H1 (cell line): ENCODE data around the gene PEX3. TPM values are rescaled to one million over a fixed set of nuclear protein-coding genes. Genes with fewer than 3 reads are reported as not detected.

Experiments used
- CTCF ChIA-PET: fragments of 300-600 bp; sonication (Branson Sonifier 250); formaldehyde crosslinking; loops from one replicate; lab custom pipeline; 2021; ENCODE audit not compliant: partially characterized antibody; lab: Charles Lee
- POLR2A ChIA-PET: fragments of 300-600 bp; sonication (Branson Sonifier 250); formaldehyde crosslinking; loops from one replicate; lab custom pipeline; 2021; ENCODE audit warnings: inconsistent platforms; ENCODE audit not compliant: partially characterized antibody; lab: Charles Lee
- DNase-seq, 2 experiments: peaks; one replicate each; pipeline versions ENCODE4 v3.0.0 to v3.0.0-alpha.2; 2010 to 2022; ENCODE audit warnings: low spot score in 2 of 2, low read depth in 1 of 2, mixed read lengths in 1 of 2
- FAIRE-seq: peaks from 2 replicates; lab custom pipeline; 2011; peaks lifted over from hg19 to GRCh38; lab: Jason Lieb, UNC
- H2AFZ ChIP-seq: 2 replicates; pipeline ENCODE4 v1.8.1; 2012; ENCODE audit warnings: low read length, inconsistent platforms
- H2AK5ac ChIP-seq: 2 replicates; pipeline ENCODE4 v1.6.1; 2013; ENCODE audit warnings: low read depth, low read length
- H2BK120ac ChIP-seq: replicated peaks from 2 replicates; pipeline ENCODE3; 2013; ENCODE audit warnings: low read depth, low read length, inconsistent platforms
- H2BK12ac ChIP-seq: 2 replicates; pipeline ENCODE4 v1.6.1; 2013; ENCODE audit warnings: low read depth, low read length
- H2BK15ac ChIP-seq: 2 replicates; pipeline ENCODE4 v1.6.1; 2013; ENCODE audit warnings: low read length
- H2BK20ac ChIP-seq: 2 replicates; pipeline ENCODE4 v1.6.1; 2013; ENCODE audit warnings: low read length
- H2BK5ac ChIP-seq: 2 replicates; pipeline ENCODE4 v1.6.1; 2013; ENCODE audit warnings: low read depth, low read length
- H3K14ac ChIP-seq: 2 replicates; pipeline ENCODE4 v1.6.1; 2013; ENCODE audit warnings: inconsistent platforms; ENCODE audit not compliant: insufficient read length
- H3K18ac ChIP-seq: 2 replicates; pipeline ENCODE4 v1.6.1; 2013; ENCODE audit warnings: low read length; ENCODE audit errors: extremely low read depth
- H3K23ac ChIP-seq: 2 replicates; pipeline ENCODE4 v1.6.1; 2013; ENCODE audit warnings: inconsistent platforms; ENCODE audit not compliant: insufficient read length
- H3K23me2 ChIP-seq: 2 replicates; pipeline ENCODE4 v1.6.1; 2013; ENCODE audit warnings: low read depth, low read length
- H3K27ac ChIP-seq: 2 replicates; pipeline ENCODE4 v1.6.1; 2011; ENCODE audit warnings: low read depth, low read length, inconsistent platforms
- H3K27me3 ChIP-seq, 4 experiments: replicated peaks in 1 of 4; 1 replicate in 1 of 4; 2 replicates in 3 of 4; pipeline versions ENCODE4 v1.6.1 to v1.8.1; 2011 to 2013; ENCODE audit warnings: low read length in 3 of 4, mild to moderate bottlenecking in 3 of 4, inconsistent platforms in 2 of 4, mixed read lengths in 2 of 4, moderate library complexity in 1 of 4; ENCODE audit not compliant: control insufficient read depth in 3 of 4, insufficient read depth in 3 of 4; ENCODE audit errors: extremely low read depth in 1 of 4
- H3K36me3 ChIP-seq, 4 experiments: 2 replicates each; pipeline versions ENCODE4 v1.6.1 to v1.8.1; 2011 to 2013; ENCODE audit warnings: mild to moderate bottlenecking in 4 of 4, low read length in 3 of 4, moderate library complexity in 2 of 4, control low read depth in 1 of 4, inconsistent platforms in 1 of 4; ENCODE audit not compliant: insufficient read depth in 4 of 4, control insufficient read depth in 2 of 4
- H3K4ac ChIP-seq: replicated peaks from 2 replicates; pipeline ENCODE3; 2013; ENCODE audit warnings: low read length, low read depth, mixed read lengths, inconsistent platforms; ENCODE audit not compliant: insufficient read length
- H3K4me1 ChIP-seq, 4 experiments: replicated peaks in 1 of 4; 1 replicate in 1 of 4; 2 replicates in 3 of 4; pipeline versions ENCODE4 v1.6.1 to v1.8.1; 2011 to 2013; ENCODE audit warnings: low read length in 3 of 4, inconsistent platforms in 2 of 4, mixed read lengths in 1 of 4; ENCODE audit not compliant: insufficient read depth in 4 of 4, control insufficient read depth in 3 of 4
- H3K4me2 ChIP-seq, 2 experiments: 2 replicates each; pipeline versions ENCODE4 v1.6.1 to v1.8.1; 2011 to 2013; ENCODE audit warnings: low read depth in 2 of 2, low read length in 2 of 2, control low read depth in 1 of 2, inconsistent platforms in 1 of 2, mild to moderate bottlenecking in 1 of 2; ENCODE audit not compliant: insufficient read depth in 1 of 2
- H3K4me3 ChIP-seq, 4 experiments: fragments of 200-600, 300-600 bp in 1 of 4; sonication (generic), shearing (Covaris generic), sonication (Bioruptor Twin) in 1 of 4; 2 replicates each; pipeline versions ENCODE4 v1.5.1 to v1.8.1; 2011 to 2016; ENCODE audit warnings: low read length in 4 of 4, low read depth in 3 of 4, control low read depth in 2 of 4, inconsistent platforms in 2 of 4, mild to moderate bottlenecking in 2 of 4, mixed read lengths in 1 of 4, moderate library complexity in 1 of 4; ENCODE audit not compliant: insufficient read depth in 2 of 4; ENCODE audit errors: extremely low read depth in 1 of 4
- H3K56ac ChIP-seq: replicated peaks from 2 replicates; pipeline ENCODE3; 2013; ENCODE audit warnings: low read depth, mild to moderate bottlenecking, mixed read lengths, low read length, inconsistent platforms; ENCODE audit not compliant: insufficient read length
- H3K79me1 ChIP-seq: 2 replicates; pipeline ENCODE4 v1.6.1; 2013; ENCODE audit warnings: low read depth, low read length, control low read depth
- H3K79me2 ChIP-seq, 2 experiments: 2 replicates each; pipeline versions ENCODE4 v1.6.1 to v1.8.1; 2012 to 2013; ENCODE audit warnings: low read length in 2 of 2, mild to moderate bottlenecking in 2 of 2, inconsistent platforms in 1 of 2; ENCODE audit not compliant: insufficient read depth in 2 of 2, control insufficient read depth in 1 of 2
- H3K9ac ChIP-seq, 4 experiments: replicated peaks in 1 of 4; 1 replicate in 1 of 4; 2 replicates in 3 of 4; pipeline versions ENCODE4 v1.6.1 to v1.8.1; 2011 to 2013; ENCODE audit warnings: low read depth in 3 of 4, low read length in 3 of 4, control low read depth in 2 of 4, mild to moderate bottlenecking in 2 of 4, moderate library complexity in 2 of 4, inconsistent platforms in 1 of 4; ENCODE audit errors: extremely low read depth in 1 of 4
- H3K9me3 ChIP-seq, 2 experiments: 2 replicates each; pipeline versions ENCODE4 v1.6.1 to v1.8.1; 2012 to 2013; ENCODE audit warnings: mild to moderate bottlenecking in 2 of 2, moderate library complexity in 2 of 2, control low read depth in 1 of 2, inconsistent platforms in 1 of 2, low read depth in 1 of 2, low read length in 1 of 2, mixed read lengths in 1 of 2; ENCODE audit not compliant: insufficient read depth in 2 of 2
- H4K20me1 ChIP-seq, 2 experiments: replicated peaks in 1 of 2; 2 replicates each; pipeline versions ENCODE3 to v1.8.1; 2011 to 2013; ENCODE audit warnings: inconsistent platforms in 2 of 2, low read length in 2 of 2, mild to moderate bottlenecking in 1 of 2; ENCODE audit not compliant: insufficient read depth in 2 of 2, control insufficient read depth in 1 of 2
- H4K5ac ChIP-seq: 2 replicates; pipeline ENCODE4 v1.6.1; 2013; ENCODE audit warnings: low read length, low read depth, mixed read lengths, inconsistent platforms; ENCODE audit not compliant: insufficient read length
- H4K8ac ChIP-seq: 2 replicates; pipeline ENCODE4 v1.8.0; 2013; ENCODE audit warnings: mild to moderate bottlenecking, moderate library complexity, low read length, inconsistent platforms; ENCODE audit not compliant: insufficient read depth; ENCODE audit errors: extremely low read depth
- H4K91ac ChIP-seq: replicated peaks from 2 replicates; pipeline ENCODE3; 2013; ENCODE audit warnings: low read length, mixed read lengths, inconsistent platforms; ENCODE audit not compliant: insufficient read length
- ATF2 ChIP-seq: IDR thresholded peaks from 2 replicates; pipeline ENCODE4 v1.6.1; 2012; ENCODE audit warnings: low read length, inconsistent platforms
- ATF3 ChIP-seq: IDR thresholded peaks from 2 replicates; pipeline ENCODE4 v1.6.1; 2011; ENCODE audit warnings: low read depth, mild to moderate bottlenecking, low read length; ENCODE audit not compliant: insufficient read depth
- CBX8 ChIP-seq: fragments of 300-800, 300-1000 bp; sonication (generic); IDR thresholded peaks from 2 replicates; pipeline ENCODE4 v1.7.1; 2016; ENCODE audit warnings: low read depth, low read length, borderline replicate concordance
- FOSL1 ChIP-seq: IDR thresholded peaks from 2 replicates; pipeline ENCODE4 v1.6.1; 2011; ENCODE audit warnings: mild to moderate bottlenecking, low read depth, low read length, moderate library complexity; ENCODE audit not compliant: insufficient read depth
- JUN ChIP-seq: IDR thresholded peaks from 2 replicates; pipeline ENCODE4 v1.6.1; 2011; ENCODE audit warnings: low read depth, mild to moderate bottlenecking, improper control_type of control experiment, low read length
- NRF1 ChIP-seq: IDR thresholded peaks from 2 replicates; pipeline ENCODE4 v1.6.1; 2011; ENCODE audit warnings: mild to moderate bottlenecking, low read depth, low read length, improper control_type of control experiment
- PHF8 ChIP-seq: fragments of 200-600 bp; sonication (generic); conservative IDR thresholded peaks from 2 replicates; pipeline ENCODE4 v1.7.1; 2012; ENCODE audit warnings: low read depth, mild to moderate bottlenecking, inconsistent platforms, low read length, moderate library complexity
- RAD21 ChIP-seq, 2 experiments: IDR thresholded peaks in 1 of 2; conservative IDR thresholded peaks in 1 of 2; 2 replicates each; pipeline ENCODE4 v1.6.1; 2011; ENCODE audit warnings: low read depth in 2 of 2, low read length in 2 of 2, improper control_type of control experiment in 1 of 2, inconsistent platforms in 1 of 2, mild to moderate bottlenecking in 1 of 2, moderate library complexity in 1 of 2
- WGBS, 2 experiments: shearing (Covaris generic) in 1 of 2; methylation state at CpG; one replicate each; pipeline versions ENCODE4 v1.1.6 to v1.1.7; 2013 to 2015; ENCODE audit warnings: low lambda C conversion rate in 2 of 2, mixed read lengths in 2 of 2, inconsistent platforms in 1 of 2, low coverage in 1 of 2, missing lambda C conversion rate in 1 of 2; ENCODE audit not compliant: insufficient replicate concordance in 2 of 2, insufficient coverage in 1 of 2, insufficient read length in 1 of 2; ENCODE audit errors: extremely low coverage in 1 of 2, missing lambda C conversion rate in 1 of 2; 5-methylcytosine and 5-hydroxymethylcytosine counted together
- polyA plus RNA-seq, 7 experiments: library from polyadenylated mRNA; depleted of rRNA in 3 of 7; stranded (reverse) in 5 of 7; unstranded in 2 of 7; fragments of >200 nt in 5 of 7; fragments of 200-250 nt in 2 of 7; gene quantifications; 1 replicate in 5 of 7; 2 replicates in 1 of 7; 4 replicates in 1 of 7; pipeline versions ENCODE4 v1.2.1 to v1.2.3, GENCODE V29; 2011 to 2013; ENCODE audit warnings: missing spikeins in 2 of 7, mixed read lengths in 2 of 7
- total RNA-seq: library from RNA; stranded (reverse); fragmentation: NEBNext Ultra II Directional; extraction: Animal tissue kit (Norgen Biotek cat#: 25700); gene quantifications from 2 replicates; pipeline ENCODE4 v1.2.1, GENCODE V29; 2021

The PEX3 gene
- total and polyA plus RNA-seq, 2 of the 8 experiments (the other 6 are each of a cell fraction or from before 2014, with no cell fraction given): 8.0 to 16.8 TPM

GRCh38 chr6:143535189-143535614, 84.6 kb downstream of the PEX3 start:
- H2BK12ac ChIP-seq: no peak overlapping the region
- DNase-seq: no peak
- no peaks in the 10 kb centered on the region for H3K79me1 ChIP-seq
- H3K79me2 ChIP-seq: no peaks in the 10 kb centered on the region
- H3K23ac ChIP-seq: no peak overlapping the region
- H3K27ac ChIP-seq: no peak overlapping the region
- ChIA-PET CTCF (interaction anchor here (1.2 to 9.9 kb wide), 5 partner anchors 12 to 40 kb away, joined by 3 to 77 read pairs (median 5); partner anchors contain the start of gene FUCA2), POLR2A (interaction anchor here (3.6 kb wide), 1 partner anchor 23 kb away, joined by 24 read pairs; the partner anchor contains the start of gene FUCA2)
- peaks cover 2 to 30% (median 22%) of the 10 kb centered on the region in 4 experiments for H3K27me3 ChIP-seq
- no peaks in the 10 kb centered on the region for H3K9me3 ChIP-seq
- H2AK5ac ChIP-seq: no peak overlapping the region
- no peak overlapping the region for H4K91ac ChIP-seq
- H3K9ac ChIP-seq: no peak overlapping the region
- H3K4me2 ChIP-seq: no peak overlapping the region
- H4K5ac ChIP-seq: no peak overlapping the region
- no peak overlapping the region for H2BK20ac ChIP-seq
- H2BK5ac ChIP-seq: no peak overlapping the region
- H4K8ac ChIP-seq: no peak overlapping the region
- TF ChIP-seq ATF2 (no peak), FOSL1 (no peak), JUN (no peak), RAD21 (IDR thresholded peaks at IDR 0.05 in 1 of 2, conservative IDR thresholded peaks at IDR 0.05 in 1 of 2; ENCODE audit: low read depth in 2 of 2, low read length in 2 of 2) (no peak), ATF3 (no peak), NRF1 (no peak), CBX8 (no peak), PHF8 (no peak)
- no peak for FAIRE-seq
- no peak overlapping the region for H3K14ac ChIP-seq
- H2BK120ac ChIP-seq: no peak overlapping the region
- H3K4me3 ChIP-seq: no peak overlapping the region
- H3K23me2 ChIP-seq: peaks cover 9% of the 10 kb centered on the region; the same call in 1 of the 2 replicates
- H3K56ac ChIP-seq: no peak overlapping the region
- H3K4me1 ChIP-seq: peaks cover 6 to 10% (median 8%) of the 10 kb centered on the region in 4 experiments
- H3K4ac ChIP-seq: no peak overlapping the region
- no peak overlapping the region for H2BK15ac ChIP-seq
- H3K18ac ChIP-seq: no peak overlapping the region
- no peaks in the 10 kb centered on the region for H3K36me3 ChIP-seq
- no peak overlapping the region for H2AFZ ChIP-seq
- no peaks in the 10 kb centered on the region for H4K20me1 ChIP-seq
- WGBS, 2 experiments: 88% methylated on average over 5 of the region's 5 CpGs; no CpG with 5 or more reads in 1 of the 2 experiments
